GM18507 (cell line): Measurements from ENCODE around the gene LMAN1.

Source experiments
- DNase-seq: peaks from one replicate; pipeline ENCODE4 v3.0.0; 2011; ENCODE audit warnings: low read depth; ENCODE audit not compliant: insufficient read length; ENCODE audit errors: extremely low spot score
- FAIRE-seq: peaks from 2 replicates; lab custom pipeline; 2011; peaks lifted over from hg19 to GRCh38; lab: Jason Lieb, UNC

LMAN1 gene

GRCh38 chr18:59358712-59359575 is at the start of gene LMAN1:
LMAN1 (minus strand) TSS chr18:59359265; CDS start chr18:59359244, 21 bp downstream.
- FAIRE-seq (peak; percentile 92), DNase-seq (peak; percentile 94)

GRCh38 chr18:59402432-59403090 is 43.5 kb upstream of the LMAN1 start:
- FAIRE-seq (peak; percentile 78), DNase-seq (peak; percentile 44)

GRCh38 chr18:59400407-59400806 is 41.3 kb upstream of the LMAN1 start:
- DNase-seq = no peak
- no peak for FAIRE-seq

GRCh38 chr18:59395226-59396175 is 36.4 kb upstream of the LMAN1 start:
- FAIRE-seq (no peak), DNase-seq (no peak)

DNA sequence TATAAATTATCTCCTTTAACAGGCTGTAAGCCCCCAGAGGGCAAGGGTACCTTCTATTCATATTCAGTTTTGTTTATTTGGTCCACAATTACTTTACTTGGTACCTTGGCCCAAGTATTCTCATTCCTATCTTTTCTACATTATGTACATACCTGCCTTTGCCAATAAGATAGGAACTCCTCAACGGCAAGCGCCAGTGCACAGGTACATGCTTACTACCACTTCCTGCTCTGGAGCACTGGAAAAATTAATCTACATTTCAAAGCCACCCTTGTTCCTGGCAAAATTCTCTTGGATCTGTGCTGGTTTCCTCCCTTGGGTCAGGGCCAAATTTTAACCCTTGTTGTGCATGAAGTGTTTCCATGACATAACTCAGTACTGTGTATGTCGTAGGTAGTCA is 34.3 kb upstream of the LMAN1 start:
- DNase-seq (no peak), FAIRE-seq (no peak)

GRCh38 chr18:59388817-59389216 is 29.8 kb upstream of the LMAN1 start:
- no peak for DNase-seq
- no peak for FAIRE-seq

- no peak for FAIRE-seq
- DNase-seq = no peak
Observed at GRCh38 chr18:59387687-59388565, 28.9 kb upstream of the LMAN1 start.

- FAIRE-seq (no peak), DNase-seq (no peak)
Observed at GRCh38 chr18:59386909-59387686, 28.0 kb upstream of the LMAN1 start.

DNA sequence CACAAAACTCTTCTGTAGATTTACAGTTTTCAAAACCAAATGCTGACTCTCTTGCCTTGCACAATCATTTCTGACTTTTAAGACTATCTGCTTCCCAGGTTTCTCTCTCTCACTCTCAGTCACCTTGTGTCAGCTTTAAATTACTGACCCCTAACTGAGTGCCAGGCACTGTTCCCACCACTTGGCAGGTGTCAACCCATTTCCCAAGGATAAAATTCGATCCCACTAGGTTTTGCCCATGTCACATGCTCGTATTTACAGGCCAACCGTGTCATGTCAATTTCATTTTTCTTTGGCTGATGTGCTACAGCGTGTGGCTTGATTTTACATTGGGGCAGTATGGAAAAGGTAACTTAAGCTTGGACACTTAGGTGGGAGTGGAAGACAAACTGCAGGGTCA is 26.1 kb upstream of the LMAN1 start:
- DNase-seq (no peak), FAIRE-seq (no peak)

DNA sequence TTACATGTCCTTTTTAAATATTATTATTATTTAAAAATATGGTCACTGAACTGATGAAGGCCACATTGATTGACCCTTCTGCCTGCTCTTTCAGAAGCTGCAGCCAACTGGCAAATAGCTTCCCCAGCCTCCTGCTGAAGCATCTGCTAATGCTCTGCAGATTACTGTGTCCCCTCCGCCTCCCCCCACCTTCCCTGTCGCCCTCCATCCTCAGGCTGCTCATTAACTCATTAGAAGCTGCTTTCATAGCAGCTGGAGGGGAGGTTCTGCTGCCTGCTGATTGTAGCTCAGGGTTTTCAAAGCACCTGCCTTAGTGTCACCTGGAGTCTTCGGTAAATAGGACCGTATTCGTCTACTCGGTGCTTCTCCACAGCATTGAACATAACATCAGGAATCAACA is 24.8 kb upstream of the LMAN1 start:
- no peak for DNase-seq
- no peak for FAIRE-seq

DNA sequence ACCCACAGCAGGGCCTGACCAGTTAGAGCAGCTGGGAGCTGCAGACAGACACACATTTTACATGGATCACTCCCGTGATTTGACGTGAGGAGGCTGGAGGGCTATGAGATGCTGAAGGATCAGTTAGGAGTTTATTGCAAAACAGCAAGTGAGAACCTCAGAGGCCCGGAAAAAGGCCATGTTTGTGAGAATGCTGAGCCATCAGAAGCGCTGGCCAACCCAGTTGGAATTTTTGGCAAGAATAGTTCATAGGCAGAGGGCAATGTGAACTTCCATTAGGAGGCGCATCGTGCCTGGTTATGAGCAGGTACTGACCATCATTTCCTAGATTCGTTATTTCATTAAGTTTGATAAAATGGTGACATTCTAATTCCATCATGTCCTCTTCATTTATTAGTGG is 23.3 kb upstream of the LMAN1 start:
- DNase-seq = no peak
- FAIRE-seq = no peak

DNA sequence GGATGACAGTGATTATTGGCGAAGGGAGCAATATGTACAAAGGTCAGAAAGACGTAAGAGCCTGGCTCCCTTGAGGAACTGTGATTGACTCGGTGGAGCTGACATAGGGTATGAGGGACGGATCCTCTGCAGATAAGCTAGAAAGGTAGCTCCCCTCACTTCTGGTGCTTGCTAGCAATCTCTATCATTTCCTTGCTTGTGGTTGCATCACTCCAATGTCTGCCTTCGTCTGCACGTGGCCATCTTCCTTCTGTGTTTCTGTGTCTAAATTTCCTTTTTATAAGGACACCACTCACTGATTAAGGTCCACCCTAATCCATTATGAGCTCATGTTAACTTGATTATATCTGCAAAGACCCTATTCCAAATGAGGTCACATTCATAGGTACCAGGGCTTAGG is 22.9 kb upstream of the LMAN1 start:
- DNase-seq (no peak), FAIRE-seq (no peak)

DNA sequence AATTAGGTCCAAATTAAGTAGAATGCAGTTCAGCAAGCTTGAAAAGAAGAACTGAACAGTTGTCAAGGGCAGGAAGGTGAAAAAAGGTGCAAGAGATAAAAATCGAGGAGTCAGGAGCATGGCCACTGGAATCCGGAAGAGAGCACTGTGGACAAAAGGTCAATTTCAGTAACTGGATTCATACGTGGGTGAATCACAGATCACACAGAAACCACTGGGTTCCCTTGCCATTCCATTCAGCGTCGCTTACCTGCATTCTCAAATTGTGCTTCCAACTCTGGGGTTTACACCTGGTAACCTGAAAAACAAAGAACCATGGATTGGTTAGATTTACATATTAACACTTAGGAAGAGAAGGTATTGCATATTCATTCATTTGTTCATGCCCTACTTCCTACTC is 21.6 kb upstream of the LMAN1 start:
- DNase-seq (no peak), FAIRE-seq (no peak)

DNA sequence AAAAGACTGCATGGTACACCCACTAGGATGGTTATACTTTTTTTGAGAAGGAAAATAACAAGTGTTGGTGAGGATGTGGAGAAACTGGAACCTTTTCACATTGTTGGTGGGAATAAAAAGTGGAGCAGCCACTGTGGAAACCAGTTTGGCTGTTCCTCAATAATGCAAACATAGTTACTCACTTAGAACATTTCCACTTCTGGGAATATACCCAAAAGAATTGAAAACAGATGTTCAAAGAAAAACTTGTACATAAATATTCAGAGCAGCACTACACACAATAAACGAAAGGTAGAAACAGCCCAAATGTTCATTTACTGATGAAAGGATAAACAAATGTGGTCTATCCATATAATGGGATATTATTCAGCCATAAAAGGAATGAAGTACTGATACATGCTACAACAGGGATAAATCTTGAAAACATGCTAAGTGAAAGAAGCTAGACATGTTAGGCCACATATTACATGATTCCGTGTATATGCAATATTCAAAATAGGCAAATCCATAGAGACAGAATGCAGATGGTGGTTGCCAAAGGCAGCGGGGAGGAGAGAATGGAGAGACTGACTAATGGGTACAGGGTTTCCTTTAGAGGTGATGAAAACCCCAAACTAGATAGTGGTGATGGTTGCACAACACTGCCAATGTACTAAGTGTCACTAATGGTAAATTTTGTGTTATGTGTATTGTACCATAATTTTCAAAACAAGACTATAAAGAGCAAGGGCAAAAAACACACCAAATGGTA is 20.9 kb upstream of the LMAN1 start:
- DNase-seq = no peak
- no peak for FAIRE-seq

GRCh38 chr18:59377613-59378337 is 18.7 kb upstream of the LMAN1 start:
- DNase-seq (no peak), FAIRE-seq (no peak)

GRCh38 chr18:59376351-59376935 is 17.4 kb upstream of the LMAN1 start:
- FAIRE-seq (no peak), DNase-seq (no peak)

- FAIRE-seq (no peak), DNase-seq (no peak)
Observed at GRCh38 chr18:59374128-59374527, 15.1 kb upstream of the LMAN1 start.
